Myocyte (in vitro differentiated cells): ENCODE measurements around the gene SMIM8. TPM values are rescaled to one million over a fixed set of nuclear protein-coding genes. Genes with fewer than 3 reads are reported as not detected.
A peak's percentile ranks its signal among the peaks of the same experiment; 100 is the strongest.

Experiments used
- DNase-seq: peaks from one replicate; pipeline ENCODE4 v3.0.0-alpha.2; 2012; ENCODE audit warnings: low read depth
- total RNA-seq: library from RNA; depleted of rRNA; stranded (reverse); fragments of >200 nt; gene quantifications from 2 replicates; pipeline ENCODE4 v1.2.3, GENCODE V29; 2014

Gene SMIM8
- total RNA-seq, 1 donor from 2014 or later, result 5.2 TPM

DNA sequence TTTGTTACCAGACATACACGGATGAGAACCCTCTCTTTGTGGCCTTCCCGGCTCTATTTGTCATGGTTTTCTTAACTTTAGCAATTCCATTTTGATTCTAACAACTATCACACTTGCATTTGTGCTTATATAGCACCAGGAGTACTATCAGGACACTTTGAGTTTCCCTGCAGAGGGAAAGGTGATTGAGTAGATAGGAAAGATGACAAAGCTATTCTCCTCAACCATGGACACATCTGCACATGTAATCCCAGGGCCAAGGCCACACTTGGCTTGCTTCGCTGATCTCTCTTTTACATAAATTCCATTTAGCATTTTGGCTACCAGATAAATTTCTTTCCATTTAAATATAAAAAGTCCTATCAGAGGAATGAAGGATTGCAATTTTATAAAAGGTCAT, 62.1 kb downstream of the SMIM8 start:
- no peak for DNase-seq

DNA sequence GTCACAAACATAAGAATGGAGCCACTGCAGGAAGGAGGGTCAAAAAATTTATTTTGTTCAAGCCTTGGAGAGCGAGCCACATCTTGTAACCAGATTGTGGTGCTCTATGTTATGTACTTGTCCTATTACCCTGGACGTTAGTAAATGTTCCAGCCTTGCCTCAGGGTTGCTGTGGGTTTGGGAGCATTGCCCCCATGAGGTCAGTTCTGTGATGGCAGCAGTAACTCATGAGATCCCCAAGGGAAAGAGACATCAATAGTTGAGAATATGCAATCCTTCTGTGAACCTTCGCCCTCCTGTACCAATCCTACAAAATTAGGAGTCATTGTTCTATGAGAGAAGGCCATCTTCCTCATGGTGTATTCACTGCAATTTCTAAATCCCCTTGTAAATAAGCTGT, 68.9 kb downstream of the SMIM8 start:
- DNase-seq, result peak; percentile 13

Other genes with a start within 250 kb of the SMIM8 start
- not detected in 2 replicates for gene CGA, start 227.5 kb upstream of the SMIM8 start, total RNA-seq
- 17.2 and 21.5 TPM in 2 replicates for gene ZNF292, start 167.0 kb upstream of the SMIM8 start, total RNA-seq
- not detected in 2 replicates for gene GJB7, start 6.7 kb downstream of the SMIM8 start, total RNA-seq
- gene C6orf163, start 22.2 kb downstream of the SMIM8 start, total RNA-seq, result 0.10 and 0.75 TPM in 2 replicates
- not detected in 2 replicates for gene CFAP206, start 85.4 kb downstream of the SMIM8 start, total RNA-seq
- gene SLC35A1, start 150.4 kb downstream of the SMIM8 start, total RNA-seq, result 10.9 and 16.7 TPM in 2 replicates